Measurements from ENCODE around the gene GABRB3. TPM values are rescaled to one million over a fixed set of nuclear protein-coding genes. Genes with fewer than 3 reads are reported as not detected.

Gene GABRB3
- total and polyA plus RNA-seq, 2 donors (not counting 3 experiments of a cell fraction or from before 2014, with no cell fraction given), result 0.03 TPM; not detected in 1

GRCh38 chr15:26624128-26624527 lies 148.7 kb downstream of the GABRB3 start:
- H3K4me2 ChIP-seq (ENCODE audit: insufficient read depth, low read length), result no peak overlapping the region
- no TSS peak for BruUV-seq (replicated peaks)
- H3K27me3 ChIP-seq (ENCODE audit: control insufficient read depth in 2 of 2, insufficient read depth in 2 of 2, low read length in 2 of 2), result no peaks in the 10 kb centered on the region
- DNase-seq (ENCODE audit: low read depth, low spot score) (no peak), FAIRE-seq (no peak)
- dilution Hi-C loops (cut with MboI; ENCODE audit: extremely low pct_ligation_motif_present, low sequenced_read_pairs), result no loop called here
- no peaks in the 10 kb centered on the region for H3K4me1 ChIP-seq (ENCODE audit: control insufficient read depth, extremely low read depth, insufficient read depth, low read length)
- no peaks in the 10 kb centered on the region for H3K79me2 ChIP-seq (ENCODE audit: control insufficient read depth, insufficient read depth, low read length)
- POLR2A ChIA-PET, result no interaction called here
- no peaks in the 10 kb centered on the region for H3K9me1 ChIP-seq (replicated peaks; ENCODE audit: control insufficient read depth, extremely low read depth, insufficient read depth, low read length)
- H4K20me1 ChIP-seq (replicated peaks; ENCODE audit: control insufficient read depth, extremely low read depth, insufficient read depth, low read length), result no peaks in the 10 kb centered on the region
- H2AFZ ChIP-seq (ENCODE audit: low read depth, low read length), result no peak overlapping the region
- CTCF ChIA-PET, result no interaction called here
- H3K4me3 ChIP-seq (replicated peaks in 1 of 3; ENCODE audit: insufficient read depth in 1 of 3, low read depth in 1 of 3, low read length in 3 of 3), result no peak overlapping the region
- intact Hi-C loops (cut with micrococcal nuclease), result loop anchor here (10.0 kb wide), 1 partner anchor 539 kb away; no protein-coding TSS in a partner anchor
- H3K9ac ChIP-seq (replicated peaks; ENCODE audit: extremely low read depth, insufficient read depth, low read length), result no peak overlapping the region
- TF ChIP-seq FOS (IDR thresholded peaks at IDR 0.05; ENCODE audit: borderline replicate concordance, insufficient read depth, low read length), result no peak
- TF ChIP-seq JUN (IDR thresholded peaks at IDR 0.05; ENCODE audit: borderline replicate concordance, insufficient read depth, insufficient read length, low read depth), result no peak
- TF ChIP-seq CTCF (IDR thresholded peaks at IDR 0.05; ENCODE audit: extremely low read depth in 1 of 2, insufficient read depth in 1 of 2, low read depth in 1 of 2, low read length in 2 of 2), result no peak
- TF ChIP-seq GATA2 (IDR thresholded peaks at IDR 0.05; ENCODE audit: insufficient read depth, insufficient read length, low read depth, low read length), result no peak
- TF ChIP-seq MYC (IDR thresholded peaks at IDR 0.05; ENCODE audit: low read depth, low read length), result no peak
- TF ChIP-seq POLR2AphosphoS5 (IDR thresholded peaks at IDR 0.05; ENCODE audit: insufficient read depth, low read depth, low read length), result no peak
- no peak for TF ChIP-seq EZH2 (IDR thresholded peaks at IDR 0.05; ENCODE audit: borderline replicate concordance, low read depth, low read length, severe bottlenecking)
- no peak for TF ChIP-seq MAX (IDR thresholded peaks at IDR 0.05; ENCODE audit: insufficient read depth, insufficient read length)
- H3K9me3 ChIP-seq (replicated peaks; ENCODE audit: control insufficient read depth, insufficient read depth, low read length), result no peaks in the 10 kb centered on the region
- H3K27ac ChIP-seq (ENCODE audit: insufficient read depth, low read depth, low read length), result no peak overlapping the region
- no peaks in the 10 kb centered on the region for H3K36me3 ChIP-seq (ENCODE audit: control insufficient read depth in 2 of 2, extremely low read depth in 1 of 2, insufficient read depth in 2 of 2, low read length in 2 of 2)

Data from endothelial cell of umbilical vein (primary cell).